Measurements from ENCODE around the gene GRIA2. TPM values are rescaled to one million over a fixed set of nuclear protein-coding genes. Genes with fewer than 3 reads are reported as not detected.

The GRIA2 gene
- total RNA-seq, 2 donors from 2014 or later, result not detected

- Mint-ChIP-seq H3K4me3 (no peak overlapping the region), H3K36me3 (no peaks in the 10 kb centered on the region), H3K27me3 (no peaks in the 10 kb centered on the region), H3K4me1 (ENCODE audit: low read depth in 2 of 2) (no peaks in the 10 kb centered on the region), H3K9me3 (peaks cover 20% of the 10 kb centered on the region), H3K27ac (no peak overlapping the region)
- ATAC-seq (no peak), DNase-seq (ENCODE audit: low spot score) (no peak)
Observed at GRCh38 chr4:157358439-157358838, 137.9 kb downstream of the GRIA2 start.

GRCh38 chr4:157358851-157359250 lies 138.3 kb downstream of the GRIA2 start:
- H3K4me3 Mint-ChIP-seq, result no peak overlapping the region
- H3K4me1 Mint-ChIP-seq (ENCODE audit: low read depth in 2 of 2), result no peaks in the 10 kb centered on the region
- H3K9me3 Mint-ChIP-seq, result peaks cover 20% of the 10 kb centered on the region
- no peaks in the 10 kb centered on the region for H3K36me3 Mint-ChIP-seq
- H3K27ac Mint-ChIP-seq, result no peak overlapping the region
- ATAC-seq (no peak), DNase-seq (ENCODE audit: low spot score) (no peak)
- no peaks in the 10 kb centered on the region for H3K27me3 Mint-ChIP-seq

GRCh38 chr4:157363360-157363759 lies 142.8 kb downstream of the GRIA2 start:
- peaks cover 11% of the 10 kb centered on the region for H3K9me3 Mint-ChIP-seq
- no peaks in the 10 kb centered on the region for H3K4me1 Mint-ChIP-seq (ENCODE audit: low read depth in 2 of 2)
- H3K36me3 Mint-ChIP-seq, result no peaks in the 10 kb centered on the region
- no peak overlapping the region for H3K27ac Mint-ChIP-seq
- no peak overlapping the region for H3K4me3 Mint-ChIP-seq
- H3K27me3 Mint-ChIP-seq, result no peaks in the 10 kb centered on the region
- DNase-seq (ENCODE audit: low spot score) (no peak), ATAC-seq (no peak)

GRCh38 chr4:157372154-157372553 lies 151.6 kb downstream of the GRIA2 start:
- no peak overlapping the region for H3K4me3 Mint-ChIP-seq
- no peak for ATAC-seq
- no peaks in the 10 kb centered on the region for H3K36me3 Mint-ChIP-seq
- H3K27me3 Mint-ChIP-seq, result no peaks in the 10 kb centered on the region
- DNase-seq (ENCODE audit: low spot score), result no peak
- H3K9me3 Mint-ChIP-seq, result peaks cover 14% of the 10 kb centered on the region
- no peak overlapping the region for H3K27ac Mint-ChIP-seq
- H3K4me1 Mint-ChIP-seq (ENCODE audit: low read depth in 2 of 2), result no peaks in the 10 kb centered on the region

- Mint-ChIP-seq H3K4me3 (no peak overlapping the region), H3K27me3 (no peaks in the 10 kb centered on the region), H3K4me1 (ENCODE audit: low read depth in 2 of 2) (no peaks in the 10 kb centered on the region), H3K9me3 (peaks cover 16% of the 10 kb centered on the region), H3K27ac (no peak overlapping the region), H3K36me3 (no peaks in the 10 kb centered on the region)
- ATAC-seq (no peak), DNase-seq (ENCODE audit: low spot score) (no peak)
Observed at GRCh38 chr4:157372567-157372966, 152.0 kb downstream of the GRIA2 start.

- Mint-ChIP-seq H3K4me1 (ENCODE audit: low read depth in 2 of 2) (no peaks in the 10 kb centered on the region), H3K36me3 (peaks cover 5% of the 10 kb centered on the region), H3K27me3 (no peaks in the 10 kb centered on the region), H3K27ac (no peak overlapping the region), H3K4me3 (no peak overlapping the region), H3K9me3 (peaks cover 5% of the 10 kb centered on the region)
- ATAC-seq (no peak), DNase-seq (ENCODE audit: low spot score) (no peak)
Observed at GRCh38 chr4:157389741-157390140, 169.2 kb downstream of the GRIA2 start.

- no peak overlapping the region for H3K4me3 Mint-ChIP-seq
- no peak for DNase-seq (ENCODE audit: low spot score)
- H3K36me3 Mint-ChIP-seq, result no peaks in the 10 kb centered on the region
- no peak for ATAC-seq
- no peaks in the 10 kb centered on the region for H3K4me1 Mint-ChIP-seq (ENCODE audit: low read depth in 2 of 2)
- no peaks in the 10 kb centered on the region for H3K27me3 Mint-ChIP-seq
- H3K9me3 Mint-ChIP-seq, result peaks cover 15% of the 10 kb centered on the region
- H3K27ac Mint-ChIP-seq, result no peak overlapping the region
Observed at GRCh38 chr4:157405070-157405469, 184.5 kb downstream of the GRIA2 start.

Other genes with a start within 250 kb of the GRIA2 start
- not detected for gene PDGFC, start 248.9 kb upstream of the GRIA2 start, total RNA-seq
- not detected for gene GLRB, start 144.6 kb upstream of the GRIA2 start, total RNA-seq

Data from natural killer cell treated with Interleukin-12 subunit alpha and Interleukin-12 subunit beta and Interleukin-15 and Interleukin-18, amount 100 ng/mL, for 72 hours (primary cell).